ENCODE results near the gene FFAR4. TPM values are rescaled to one million over a fixed set of nuclear protein-coding genes. Genes with fewer than 3 reads are reported as not detected.

Gene FFAR4
- total and polyA plus RNA-seq, 2 of the 8 experiments (the other 6 are each of a cell fraction or from before 2014, with no cell fraction given) = not detected

DNA sequence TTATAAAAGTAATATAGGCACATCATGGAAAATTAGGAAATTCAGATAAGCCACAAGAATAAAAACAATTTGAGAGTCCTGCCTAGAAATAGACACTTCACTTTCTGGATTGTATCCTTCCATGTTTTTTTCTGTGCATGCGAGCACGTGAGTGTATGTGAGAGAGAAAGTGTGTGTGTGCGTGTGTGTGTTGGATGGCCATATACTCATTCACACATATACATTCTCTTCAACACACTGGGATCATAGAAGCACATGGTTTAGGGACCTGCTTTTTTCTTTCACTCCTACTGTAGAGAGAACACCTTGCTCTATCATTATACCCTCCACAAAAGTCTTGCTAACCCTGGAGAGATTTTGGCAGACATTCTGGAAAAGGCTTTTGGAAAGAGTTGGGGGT, 7.5 kb downstream of the FFAR4 start:
- Histone ChIP-seq H2BK120ac (replicated peaks; ENCODE audit: low read depth, low read length) (no peak overlapping the region), H3K27me3 (replicated peaks in 1 of 4; ENCODE audit: control insufficient read depth in 3 of 4, extremely low read depth in 1 of 4, insufficient read depth in 3 of 4, low read length in 3 of 4) (peaks cover 4 to 30% (median 23%) of the 10 kb centered on the region in 4 experiments), H4K20me1 (replicated peaks in 1 of 2; ENCODE audit: control insufficient read depth in 1 of 2, insufficient read depth in 2 of 2, low read length in 2 of 2) (no peaks in the 10 kb centered on the region), H3K4ac (replicated peaks; ENCODE audit: insufficient read length, low read depth, low read length) (no peak overlapping the region), H3K79me2 (ENCODE audit: control insufficient read depth in 1 of 2, insufficient read depth in 2 of 2, low read length in 2 of 2) (no peaks in the 10 kb centered on the region), H4K91ac (replicated peaks; ENCODE audit: insufficient read length, low read length) (no peak overlapping the region), H2BK5ac (ENCODE audit: low read depth, low read length) (no peak overlapping the region), H3K23me2 (ENCODE audit: low read depth, low read length) (no peaks in the 10 kb centered on the region), H2BK15ac (ENCODE audit: low read length) (no peak overlapping the region), H3K9me3 (ENCODE audit: insufficient read depth in 2 of 2, low read depth in 1 of 2, low read length in 1 of 2) (no peaks in the 10 kb centered on the region), H3K4me2 (ENCODE audit: insufficient read depth in 1 of 2, low read depth in 2 of 2, low read length in 2 of 2) (no peak overlapping the region), H3K9ac (replicated peaks in 1 of 4; ENCODE audit: extremely low read depth in 1 of 4, low read depth in 3 of 4, low read length in 3 of 4) (no peak overlapping the region), H4K5ac (ENCODE audit: insufficient read length, low read depth, low read length) (no peak overlapping the region), H3K14ac (ENCODE audit: insufficient read length) (no peak overlapping the region), H4K8ac (ENCODE audit: extremely low read depth, insufficient read depth, low read length) (no peak overlapping the region), H3K79me1 (ENCODE audit: low read depth, low read length) (no peaks in the 10 kb centered on the region), H3K4me3 (ENCODE audit: extremely low read depth in 1 of 4, insufficient read depth in 2 of 4, low read depth in 3 of 4, low read length in 4 of 4) (no peak overlapping the region), H2AFZ (ENCODE audit: low read length) (no peak overlapping the region), H3K4me1 (replicated peaks in 1 of 4; ENCODE audit: control insufficient read depth in 3 of 4, insufficient read depth in 4 of 4, low read length in 3 of 4) (no peaks in the 10 kb centered on the region), H3K23ac (ENCODE audit: insufficient read length) (no peak overlapping the region), H2BK12ac (ENCODE audit: low read depth, low read length) (no peak overlapping the region), H2BK20ac (ENCODE audit: low read length) (no peak overlapping the region), H3K56ac (replicated peaks; ENCODE audit: insufficient read length, low read depth, low read length) (no peak overlapping the region), H2AK5ac (ENCODE audit: low read depth, low read length) (peak overlapping the region; percentile 88; the same call in 1 of the 2 replicates), H3K18ac (ENCODE audit: extremely low read depth, low read length) (no peak overlapping the region), H3K27ac (ENCODE audit: low read depth, low read length) (no peak overlapping the region), H3K36me3 (ENCODE audit: control insufficient read depth in 2 of 4, insufficient read depth in 4 of 4, low read length in 3 of 4) (no peaks in the 10 kb centered on the region)
- POLR2A ChIA-PET (ENCODE audit: partially characterized antibody) = no interaction called here
- DNase-seq (ENCODE audit: low read depth in 1 of 2, low spot score in 2 of 2) (no peak), FAIRE-seq (no peak)
- CTCF ChIA-PET (ENCODE audit: partially characterized antibody) = interaction anchor here (1.0 kb wide), 1 partner anchor 16 kb away, joined by 3 read pairs; no protein-coding TSS in a partner anchor
- WGBS, 2 experiments (ENCODE audit: extremely low coverage in 1 of 2, insufficient coverage in 1 of 2, insufficient read length in 1 of 2, insufficient replicate concordance in 2 of 2, low coverage in 1 of 2, low lambda C conversion rate in 2 of 2, missing lambda C conversion rate in 1 of 2) = 88% methylated on average over 3 of the region's 3 CpGs; no CpG with 5 or more reads in 1 of the 2 experiments
- TF ChIP-seq SUZ12 (IDR thresholded peaks at IDR 0.05; ENCODE audit: low read length) = no peak
- TF ChIP-seq SAP30 (IDR thresholded peaks at IDR 0.05; ENCODE audit: insufficient read depth, insufficient replicate concordance, low read length) = no peak
- TF ChIP-seq, protein P1, sequence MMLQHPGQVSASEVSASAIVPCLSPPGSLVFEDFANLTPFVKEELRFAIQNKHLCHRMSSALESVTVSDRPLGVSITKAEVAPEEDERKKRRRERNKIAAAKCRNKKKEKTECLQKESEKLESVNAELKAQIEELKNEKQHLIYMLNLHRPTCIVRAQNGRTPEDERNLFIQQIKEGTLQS (IDR thresholded peaks at IDR 0.05; ENCODE audit: insufficient read depth, low read depth, low read length) = no peak
- TF ChIP-seq RBBP5 (IDR thresholded peaks at IDR 0.05; ENCODE audit: borderline replicate concordance, low read depth, low read length) = no peak
- TF ChIP-seq RXRA (IDR thresholded peaks at IDR 0.05; ENCODE audit: insufficient read depth, low read depth, low read length) = no peak
- no peak for TF ChIP-seq HDAC6 (IDR thresholded peaks at IDR 0.05; ENCODE audit: low read depth, low read length)
- no peak for TF ChIP-seq TAF1 (IDR thresholded peaks at IDR 0.05; ENCODE audit: low read depth, low read length)
- TF ChIP-seq E2F6 (IDR thresholded peaks at IDR 0.05) = no peak
- TF ChIP-seq CBX8 (IDR thresholded peaks at IDR 0.05; ENCODE audit: borderline replicate concordance, low read depth, low read length) = no peak
- no peak for TF ChIP-seq CTCF (IDR thresholded peaks at IDR 0.05; ENCODE audit: control extremely low read depth in 1 of 3, insufficient read depth in 1 of 3, low read depth in 1 of 3, low read length in 3 of 3)

Measured in H1 (cell line).